Measurements from ENCODE around the gene TRMT1. TPM values are rescaled to one million over a fixed set of nuclear protein-coding genes. Genes with fewer than 3 reads are reported as not detected.

The TRMT1 gene
- total RNA-seq, 2 experiments from 2014 or later: 85.0 to 95.7 TPM

GRCh38 chr19:13094771-13095392 lies 21.7 kb downstream of the TRMT1 start:
- no peak overlapping the region for H3K4me3 Mint-ChIP-seq
- intact Hi-C loops (cut with micrococcal nuclease): loop anchor here (2.0 kb wide), 1 partner anchor 112 kb away; no protein-coding TSS in a partner anchor
- DNase-seq: peak; percentile 34
- H3K27me3 Mint-ChIP-seq: peaks cover 30% of the 10 kb centered on the region
- no peak for TF ChIP-seq CTCF (IDR thresholded peaks at IDR 0.05)
- ChIA-PET CTCF (interaction anchor here (0.8 to 7.4 kb wide), 21 partner anchors 10 to 231 kb away, joined by 3 to 116 read pairs (median 9); no protein-coding TSS in a partner anchor), POLR2A (interaction anchor here (0.9 to 1.7 kb wide), 4 partner anchors 54 to 129 kb away, joined by 3 to 5 read pairs (median 4); no protein-coding TSS in a partner anchor)
- no peak overlapping the region for H3K27ac Mint-ChIP-seq
- no peaks in the 10 kb centered on the region for H3K36me3 Mint-ChIP-seq (ENCODE audit: low read depth)
- no peaks in the 10 kb centered on the region for H3K9me3 Mint-ChIP-seq
- peaks cover 33% of the 10 kb centered on the region for H3K4me1 Mint-ChIP-seq (ENCODE audit: low read depth)
- ATAC-seq: no peak

- ATAC-seq (no peak), DNase-seq (no peak)
- Mint-ChIP-seq H3K36me3 (ENCODE audit: low read depth) (no peaks in the 10 kb centered on the region), H3K27me3 (peaks cover 30% of the 10 kb centered on the region), H3K27ac (no peak overlapping the region), H3K4me3 (no peak overlapping the region), H3K4me1 (ENCODE audit: low read depth) (peaks cover 28% of the 10 kb centered on the region), H3K9me3 (no peaks in the 10 kb centered on the region)
- ChIA-PET CTCF (interaction anchor here (0.6 to 7.4 kb wide), 27 partner anchors 9 to 230 kb away, joined by 3 to 116 read pairs (median 5); partner anchors contain the start of gene NACC1), POLR2A (interaction anchor here (0.9 to 1.3 kb wide), 3 partner anchors 54 to 128 kb away, joined by 3 to 5 read pairs (median 4); no protein-coding TSS in a partner anchor)
- peak; percentile 55 for TF ChIP-seq CTCF (IDR thresholded peaks at IDR 0.05)
- intact Hi-C loops (cut with micrococcal nuclease): loop anchor here (2.0 kb wide), 1 partner anchor 111 kb away; no protein-coding TSS in a partner anchor
Measured at GRCh38 chr19:13094106-13094504, 22.4 kb downstream of the TRMT1 start.

GRCh38 chr19:13093407-13094105 lies 23.0 kb downstream of the TRMT1 start:
- ChIA-PET POLR2A (interaction anchor here (0.9 to 1.3 kb wide), 2 partner anchors 116 to 128 kb away, joined by 4 to 5 read pairs; no protein-coding TSS in a partner anchor), CTCF (interaction anchor here (0.6 to 7.4 kb wide), 30 partner anchors 9 to 230 kb away, joined by 3 to 116 read pairs (median 4); partner anchors contain the start of gene NACC1)
- intact Hi-C loops (cut with micrococcal nuclease): loop anchor here (2.0 kb wide), 1 partner anchor 111 kb away; no protein-coding TSS in a partner anchor

GRCh38 chr19:13092606-13093235 lies 23.8 kb downstream of the TRMT1 start:
- no peaks in the 10 kb centered on the region for H3K9me3 Mint-ChIP-seq
- H3K4me3 Mint-ChIP-seq: no peak overlapping the region
- H3K27me3 Mint-ChIP-seq: peaks cover 19% of the 10 kb centered on the region
- ATAC-seq: no peak
- no peak for DNase-seq
- intact Hi-C loops (cut with micrococcal nuclease): no loop called here
- CTCF ChIA-PET: interaction anchor here (0.8 to 7.4 kb wide), 18 partner anchors 12 to 128 kb away, joined by 3 to 116 read pairs (median 11); no protein-coding TSS in a partner anchor
- no peak overlapping the region for H3K27ac Mint-ChIP-seq
- H3K4me1 Mint-ChIP-seq (ENCODE audit: low read depth): peaks cover 17% of the 10 kb centered on the region
- no peak for TF ChIP-seq CTCF (IDR thresholded peaks at IDR 0.05)
- POLR2A ChIA-PET: no interaction called here
- no peaks in the 10 kb centered on the region for H3K36me3 Mint-ChIP-seq (ENCODE audit: low read depth)

More at GRCh38 chr19:13093407-13094105, 23.0 kb downstream of the TRMT1 start:
- Mint-ChIP-seq H3K9me3 (no peaks in the 10 kb centered on the region), H3K4me3 (no peak overlapping the region), H3K36me3 (ENCODE audit: low read depth) (no peaks in the 10 kb centered on the region), H3K4me1 (ENCODE audit: low read depth) (peaks cover 24% of the 10 kb centered on the region), H3K27me3 (peaks cover 26% of the 10 kb centered on the region), H3K27ac (no peak overlapping the region)
- ATAC-seq (peak; percentile 84), DNase-seq (peak; percentile 91)
- peak; percentile 93 for TF ChIP-seq CTCF (IDR thresholded peaks at IDR 0.05)
